GM23338 (cell line): ENCODE data around the gene VPS54.

Experiments
- CREB1 ChIP-seq: fragments of 250-450 bp; sonication (Bioruptor Pico); IDR thresholded peaks from 2 replicates; pipeline ENCODE4 v1.5.0; 2020; ENCODE audit warnings: low read depth, mild to moderate bottlenecking, moderate library complexity
- ETS1 ChIP-seq: IDR thresholded peaks from 2 replicates; pipeline ENCODE4 v1.6.1; 2016; ENCODE audit warnings: antibody characterized with exemption
- EZH2 ChIP-seq: fragments of 200-600 bp; sonication (generic); IDR thresholded peaks from one replicate; pipeline ENCODE4 v1.8.0; 2017; ENCODE audit warnings: antibody characterized with exemption, mild to moderate bottlenecking, low read depth; ENCODE audit not compliant: unreplicated experiment
- EZH2phosphoT487 ChIP-seq: fragments of 200-600 bp; sonication (generic); IDR thresholded peaks from one replicate; pipeline ENCODE4 v1.8.1; 2018; ENCODE audit warnings: antibody characterized with exemption; ENCODE audit not compliant: unreplicated experiment
- NANOG ChIP-seq: IDR thresholded peaks from 2 replicates; pipeline ENCODE4 v1.6.1; 2016; ENCODE audit warnings: antibody characterized with exemption, borderline replicate concordance
- POLR2AphosphoS5 ChIP-seq: IDR thresholded peaks from 2 replicates; pipeline ENCODE4 v1.6.1; 2016; ENCODE audit warnings: antibody characterized with exemption, low read depth
- STAT1 ChIP-seq: IDR thresholded peaks from one replicate; pipeline ENCODE4 v1.6.1; 2016; ENCODE audit warnings: antibody characterized with exemption; ENCODE audit not compliant: unreplicated experiment
- TF ChIP-seq, protein P1 (sequence below), 2 experiments: fragments of 200-600 bp in 1 of 2; sonication (generic) in 1 of 2; conservative IDR thresholded peaks; 2 replicates each; pipeline versions ENCODE4 v1.5.1 to v1.6.1; 2016 to 2017; ENCODE audit warnings: antibody characterized with exemption in 2 of 2, low read depth in 2 of 2, mild to moderate bottlenecking in 2 of 2, moderate library complexity in 1 of 2
- TF ChIP-seq, protein P2 (sequence below): IDR thresholded peaks from one replicate; pipeline ENCODE4 v1.6.1; 2018; ENCODE audit warnings: antibody characterized with exemption; ENCODE audit not compliant: unreplicated experiment

- TF ChIP-seq, protein P1, sequence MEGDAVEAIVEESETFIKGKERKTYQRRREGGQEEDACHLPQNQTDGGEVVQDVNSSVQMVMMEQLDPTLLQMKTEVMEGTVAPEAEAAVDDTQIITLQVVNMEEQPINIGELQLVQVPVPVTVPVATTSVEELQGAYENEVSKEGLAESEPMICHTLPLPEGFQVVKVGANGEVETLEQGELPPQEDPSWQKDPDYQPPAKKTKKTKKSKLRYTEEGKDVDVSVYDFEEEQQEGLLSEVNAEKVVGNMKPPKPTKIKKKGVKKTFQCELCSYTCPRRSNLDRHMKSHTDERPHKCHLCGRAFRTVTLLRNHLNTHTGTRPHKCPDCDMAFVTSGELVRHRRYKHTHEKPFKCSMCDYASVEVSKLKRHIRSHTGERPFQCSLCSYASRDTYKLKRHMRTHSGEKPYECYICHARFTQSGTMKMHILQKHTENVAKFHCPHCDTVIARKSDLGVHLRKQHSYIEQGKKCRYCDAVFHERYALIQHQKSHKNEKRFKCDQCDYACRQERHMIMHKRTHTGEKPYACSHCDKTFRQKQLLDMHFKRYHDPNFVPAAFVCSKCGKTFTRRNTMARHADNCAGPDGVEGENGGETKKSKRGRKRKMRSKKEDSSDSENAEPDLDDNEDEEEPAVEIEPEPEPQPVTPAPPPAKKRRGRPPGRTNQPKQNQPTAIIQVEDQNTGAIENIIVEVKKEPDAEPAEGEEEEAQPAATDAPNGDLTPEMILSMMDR (conservative IDR thresholded peaks at IDR 0.05; ENCODE audit: low read depth in 2 of 2), result no peak
- TF ChIP-seq POLR2AphosphoS5 (no peak), EZH2phosphoT487 (no peak), EZH2 (no peak), CREB1 (CRISPR knock-in tag) (no peak), STAT1 (no peak), NANOG (no peak), ETS1 (no peak)
- TF ChIP-seq, protein P2, sequence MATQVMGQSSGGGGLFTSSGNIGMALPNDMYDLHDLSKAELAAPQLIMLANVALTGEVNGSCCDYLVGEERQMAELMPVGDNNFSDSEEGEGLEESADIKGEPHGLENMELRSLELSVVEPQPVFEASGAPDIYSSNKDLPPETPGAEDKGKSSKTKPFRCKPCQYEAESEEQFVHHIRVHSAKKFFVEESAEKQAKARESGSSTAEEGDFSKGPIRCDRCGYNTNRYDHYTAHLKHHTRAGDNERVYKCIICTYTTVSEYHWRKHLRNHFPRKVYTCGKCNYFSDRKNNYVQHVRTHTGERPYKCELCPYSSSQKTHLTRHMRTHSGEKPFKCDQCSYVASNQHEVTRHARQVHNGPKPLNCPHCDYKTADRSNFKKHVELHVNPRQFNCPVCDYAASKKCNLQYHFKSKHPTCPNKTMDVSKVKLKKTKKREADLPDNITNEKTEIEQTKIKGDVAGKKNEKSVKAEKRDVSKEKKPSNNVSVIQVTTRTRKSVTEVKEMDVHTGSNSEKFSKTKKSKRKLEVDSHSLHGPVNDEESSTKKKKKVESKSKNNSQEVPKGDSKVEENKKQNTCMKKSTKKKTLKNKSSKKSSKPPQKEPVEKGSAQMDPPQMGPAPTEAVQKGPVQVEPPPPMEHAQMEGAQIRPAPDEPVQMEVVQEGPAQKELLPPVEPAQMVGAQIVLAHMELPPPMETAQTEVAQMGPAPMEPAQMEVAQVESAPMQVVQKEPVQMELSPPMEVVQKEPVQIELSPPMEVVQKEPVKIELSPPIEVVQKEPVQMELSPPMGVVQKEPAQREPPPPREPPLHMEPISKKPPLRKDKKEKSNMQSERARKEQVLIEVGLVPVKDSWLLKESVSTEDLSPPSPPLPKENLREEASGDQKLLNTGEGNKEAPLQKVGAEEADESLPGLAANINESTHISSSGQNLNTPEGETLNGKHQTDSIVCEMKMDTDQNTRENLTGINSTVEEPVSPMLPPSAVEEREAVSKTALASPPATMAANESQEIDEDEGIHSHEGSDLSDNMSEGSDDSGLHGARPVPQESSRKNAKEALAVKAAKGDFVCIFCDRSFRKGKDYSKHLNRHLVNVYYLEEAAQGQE, result no peak
These were observed 43.1 kb downstream of the VPS54 start for GRCh38 chr2:63976125-63976510.
